ENCODE measurements around the gene CD163. TPM values are rescaled to one million over a fixed set of nuclear protein-coding genes. Genes with fewer than 3 reads are reported as not detected.

Gene CD163
- total RNA-seq, 1 experiment from 2014 or later = not detected

DNA sequence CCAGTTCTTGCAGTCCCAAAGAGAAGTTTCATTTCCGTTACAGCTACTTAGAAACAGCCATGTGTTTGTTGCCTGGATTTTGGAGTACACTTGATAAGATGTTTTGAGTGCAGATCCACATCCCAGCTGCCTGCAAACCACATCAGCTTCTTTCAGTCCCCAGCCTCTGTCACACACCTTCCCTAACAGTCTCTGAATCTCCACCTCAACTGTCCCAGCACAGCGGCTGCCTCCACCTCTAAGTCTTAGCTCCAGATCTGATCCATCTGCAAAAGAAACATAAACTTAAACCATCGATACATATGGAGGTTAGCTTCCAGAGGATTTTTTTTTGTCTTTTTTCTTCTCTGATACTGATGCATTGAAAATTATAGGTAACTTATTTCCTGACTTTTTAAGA, 8.4 kb downstream of the CD163 start:
- ChIA-PET CTCF (no interaction called here), POLR2A (ENCODE audit: unreplicated experiment) (no interaction called here)
- no peak for TF ChIP-seq EZH2phosphoT487 (IDR thresholded peaks at IDR 0.05; ENCODE audit: borderline replicate concordance, low read length)
- TF ChIP-seq, protein P1, sequence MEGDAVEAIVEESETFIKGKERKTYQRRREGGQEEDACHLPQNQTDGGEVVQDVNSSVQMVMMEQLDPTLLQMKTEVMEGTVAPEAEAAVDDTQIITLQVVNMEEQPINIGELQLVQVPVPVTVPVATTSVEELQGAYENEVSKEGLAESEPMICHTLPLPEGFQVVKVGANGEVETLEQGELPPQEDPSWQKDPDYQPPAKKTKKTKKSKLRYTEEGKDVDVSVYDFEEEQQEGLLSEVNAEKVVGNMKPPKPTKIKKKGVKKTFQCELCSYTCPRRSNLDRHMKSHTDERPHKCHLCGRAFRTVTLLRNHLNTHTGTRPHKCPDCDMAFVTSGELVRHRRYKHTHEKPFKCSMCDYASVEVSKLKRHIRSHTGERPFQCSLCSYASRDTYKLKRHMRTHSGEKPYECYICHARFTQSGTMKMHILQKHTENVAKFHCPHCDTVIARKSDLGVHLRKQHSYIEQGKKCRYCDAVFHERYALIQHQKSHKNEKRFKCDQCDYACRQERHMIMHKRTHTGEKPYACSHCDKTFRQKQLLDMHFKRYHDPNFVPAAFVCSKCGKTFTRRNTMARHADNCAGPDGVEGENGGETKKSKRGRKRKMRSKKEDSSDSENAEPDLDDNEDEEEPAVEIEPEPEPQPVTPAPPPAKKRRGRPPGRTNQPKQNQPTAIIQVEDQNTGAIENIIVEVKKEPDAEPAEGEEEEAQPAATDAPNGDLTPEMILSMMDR (conservative IDR thresholded peaks at IDR 0.05; ENCODE audit: low read depth, low read length) = no peak
- TF ChIP-seq EZH2 (IDR thresholded peaks at IDR 0.05; ENCODE audit: low read length, unreplicated experiment) = no peak
- no peak overlapping the region for H3K4me3 ChIP-seq (ENCODE audit: low read length)
- no peaks in the 10 kb centered on the region for H3K9me2 ChIP-seq (replicated peaks; ENCODE audit: low read length)
- no TSS peak for BruUV-seq (replicated peaks)
- no peak overlapping the region for H2AFZ ChIP-seq (ENCODE audit: low read length)
- H3K4me1 ChIP-seq (ENCODE audit: insufficient read depth, low read length) = no peaks in the 10 kb centered on the region
- no peaks in the 10 kb centered on the region for H4K20me1 ChIP-seq (ENCODE audit: low read length)
- no peak overlapping the region for H3K9ac ChIP-seq (ENCODE audit: low read length)
- ATAC-seq (no peak), DNase-seq (no peak)
- H3K27me3 ChIP-seq (ENCODE audit: low read length) = peaks cover 7% of the 10 kb centered on the region; the same call in 1 of the 2 replicates
- no peak overlapping the region for H3K27ac ChIP-seq (ENCODE audit: low read length)
- H3K79me2 ChIP-seq (ENCODE audit: low read length) = no peaks in the 10 kb centered on the region
- H3K4me2 ChIP-seq (ENCODE audit: low read length) = no peak overlapping the region
- no peaks in the 10 kb centered on the region for H3K9me3 ChIP-seq (ENCODE audit: low read length)
- H3K36me3 ChIP-seq (ENCODE audit: low read depth, low read length) = no peaks in the 10 kb centered on the region
- H3F3A ChIP-seq (ENCODE audit: low read length, unreplicated experiment) = no peaks in the 10 kb centered on the region
- intact Hi-C loops (cut with micrococcal nuclease) = no loop called here

DNA sequence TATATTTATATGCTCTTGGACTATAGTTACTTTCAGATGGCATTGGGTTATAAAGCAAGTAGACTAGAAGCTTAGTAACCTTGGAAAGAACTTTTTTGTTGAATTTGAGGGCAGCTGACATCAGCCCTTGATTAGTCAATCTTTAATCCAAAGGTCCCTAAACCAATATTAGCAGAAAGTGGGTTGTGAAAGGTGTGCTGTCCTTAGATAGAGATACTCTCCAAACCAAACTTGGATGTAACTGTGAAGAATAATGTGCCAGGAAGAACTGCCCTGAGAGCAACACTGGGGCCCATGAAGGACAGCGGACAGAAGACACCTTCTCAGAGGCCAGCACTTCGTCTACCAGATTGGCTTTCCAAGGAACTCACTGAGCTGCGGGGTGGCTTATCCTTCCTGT, 10.6 kb downstream of the CD163 start:
- no peaks in the 10 kb centered on the region for H3K4me1 ChIP-seq (ENCODE audit: insufficient read depth, low read length)
- no peak for DNase-seq
- H3K27ac ChIP-seq (ENCODE audit: low read length) = no peak overlapping the region
- H3K9ac ChIP-seq (ENCODE audit: low read length) = no peak overlapping the region
- H3K9me3 ChIP-seq (ENCODE audit: low read length) = no peaks in the 10 kb centered on the region
- no TSS peak for BruUV-seq (replicated peaks)
- no peaks in the 10 kb centered on the region for H3K79me2 ChIP-seq (ENCODE audit: low read length)
- no peak for ATAC-seq
- H4K20me1 ChIP-seq (ENCODE audit: low read length) = no peaks in the 10 kb centered on the region
- no peaks in the 10 kb centered on the region for H3K36me3 ChIP-seq (ENCODE audit: low read depth, low read length)
- peaks cover 7% of the 10 kb centered on the region; the same call in 1 of the 2 replicates for H3K27me3 ChIP-seq (ENCODE audit: low read length)
- H2AFZ ChIP-seq (ENCODE audit: low read length) = no peak overlapping the region
- no peak overlapping the region for H3K4me3 ChIP-seq (ENCODE audit: low read length)
- no peaks in the 10 kb centered on the region for H3K9me2 ChIP-seq (replicated peaks; ENCODE audit: low read length)
- CTCF ChIA-PET = no interaction called here
- H3K4me2 ChIP-seq (ENCODE audit: low read length) = no peak overlapping the region
- intact Hi-C loops (cut with micrococcal nuclease) = no loop called here
- TF ChIP-seq EZH2 (IDR thresholded peaks at IDR 0.05; ENCODE audit: low read length, unreplicated experiment) = no peak
- no peak for TF ChIP-seq EZH2phosphoT487 (IDR thresholded peaks at IDR 0.05; ENCODE audit: borderline replicate concordance, low read length)
- TF ChIP-seq, protein P1 (conservative IDR thresholded peaks at IDR 0.05; ENCODE audit: low read depth, low read length) = no peak
- POLR2A ChIA-PET (ENCODE audit: unreplicated experiment) = interaction anchor here (0.7 kb wide), 1 partner anchor 21 kb away, joined by 4 read pairs; no protein-coding TSS in a partner anchor
- no peaks in the 10 kb centered on the region for H3F3A ChIP-seq (ENCODE audit: low read length, unreplicated experiment)

DNA sequence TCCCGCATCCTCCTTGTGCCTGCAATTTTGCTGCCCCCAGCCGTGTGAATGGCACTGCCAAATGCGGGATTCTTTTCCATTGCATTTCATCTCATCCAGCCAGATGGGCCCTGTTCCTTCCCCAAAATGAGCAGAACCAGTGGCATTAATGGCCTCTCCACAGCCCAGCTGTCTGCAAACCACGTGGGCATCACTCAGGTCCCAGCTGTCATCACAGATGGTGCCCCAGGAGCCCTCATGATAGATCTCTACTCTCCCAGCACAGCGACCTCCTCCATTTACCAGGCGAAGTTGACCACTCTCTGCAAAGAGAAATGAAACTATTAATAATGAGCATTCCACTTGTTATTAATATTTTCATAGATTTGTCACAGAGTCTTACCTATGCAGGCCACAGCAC, 17.1 kb downstream of the CD163 start:
- Histone ChIP-seq H3K27ac (ENCODE audit: low read length) (no peak overlapping the region), H3K9me3 (ENCODE audit: low read length) (no peaks in the 10 kb centered on the region), H3F3A (ENCODE audit: low read length, unreplicated experiment) (no peaks in the 10 kb centered on the region), H3K27me3 (ENCODE audit: low read length) (peaks cover 15% of the 10 kb centered on the region; the same call in 1 of the 2 replicates), H3K9ac (ENCODE audit: low read length) (no peak overlapping the region), H3K4me3 (ENCODE audit: low read length) (no peak overlapping the region), H4K20me1 (ENCODE audit: low read length) (no peaks in the 10 kb centered on the region), H3K9me2 (replicated peaks; ENCODE audit: low read length) (no peaks in the 10 kb centered on the region), H3K79me2 (ENCODE audit: low read length) (no peaks in the 10 kb centered on the region), H3K36me3 (ENCODE audit: low read depth, low read length) (no peaks in the 10 kb centered on the region), H2AFZ (ENCODE audit: low read length) (no peak overlapping the region), H3K4me2 (ENCODE audit: low read length) (no peak overlapping the region), H3K4me1 (ENCODE audit: insufficient read depth, low read length) (no peaks in the 10 kb centered on the region)
- TF ChIP-seq EZH2phosphoT487 (IDR thresholded peaks at IDR 0.05; ENCODE audit: borderline replicate concordance, low read length) (no peak), EZH2 (IDR thresholded peaks at IDR 0.05; ENCODE audit: low read length, unreplicated experiment) (no peak)
- TF ChIP-seq, protein P1 (conservative IDR thresholded peaks at IDR 0.05; ENCODE audit: low read depth, low read length) = no peak
- intact Hi-C loops (cut with micrococcal nuclease) = no loop called here
- POLR2A ChIA-PET (ENCODE audit: unreplicated experiment) = no interaction called here
- CTCF ChIA-PET = no interaction called here
- no peak for DNase-seq
- no peak for ATAC-seq
- no TSS peak for BruUV-seq (replicated peaks)

Measured in PC-3 (cell line).